ENCODE results near the gene SNX17.
A peak's percentile ranks its signal among the peaks of the same experiment; 100 is the strongest.
"Not testable (repeated sequence)": the region's sequence is repeated elsewhere in the genome, so short reads cannot be mapped to it uniquely, and the experiment has no call there.

SNX17 gene

DNA sequence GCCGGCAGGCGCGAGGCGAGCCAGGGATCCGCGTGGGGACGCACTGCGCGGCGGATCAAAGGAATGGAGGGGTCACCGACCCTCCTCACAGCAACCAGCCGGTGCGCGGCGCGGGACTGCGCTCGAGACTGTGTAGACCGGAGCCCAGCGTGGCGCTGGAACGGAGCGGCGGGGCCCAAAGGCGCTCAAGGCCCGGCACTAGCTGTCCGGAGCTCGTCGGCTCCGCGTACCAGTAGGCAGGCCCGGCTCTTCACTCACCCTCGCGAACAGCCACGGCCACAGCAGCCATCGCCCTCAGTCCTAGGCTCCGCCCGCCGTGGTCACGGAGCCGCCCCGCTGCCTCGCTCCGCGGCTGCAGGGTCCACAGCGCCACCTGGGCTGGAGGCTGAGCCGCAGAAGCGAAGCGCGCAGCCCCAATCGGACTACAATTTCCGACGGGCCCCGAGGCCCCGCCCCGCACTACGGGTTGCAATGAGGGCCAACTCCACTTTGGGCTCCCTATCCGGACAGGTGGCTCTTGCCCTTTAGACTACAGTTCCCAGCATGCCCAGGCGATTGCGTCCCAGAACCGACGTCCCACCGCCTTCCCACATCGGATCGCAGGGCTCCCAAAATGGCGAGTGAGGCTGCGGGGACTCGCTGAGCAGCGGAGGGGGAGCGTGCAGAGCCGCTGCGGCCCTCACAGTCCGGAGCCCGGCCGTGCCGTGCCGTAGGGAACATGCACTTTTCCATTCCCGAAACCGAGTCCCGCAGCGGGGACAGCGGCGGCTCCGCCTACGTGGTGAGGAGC, at the start of gene SNX17, which contains the start of gene EIF2B4:
Gene SNX17 (plus strand): TSS at position 591 of the 790 bp plus-strand sequence. CDS start 128 bp downstream, at position 719.
Gene EIF2B4 (minus strand): TSS at position 313 of the 790 bp plus-strand sequence. CDS start 24 bp downstream, at position 289.
- DNase-seq (ENCODE audit: low spot score) = peak; percentile 99

GRCh38 chr2:27320958-27321543, 49.4 kb upstream of the SNX17 start:
- no peak for DNase-seq (ENCODE audit: low spot score)

DNA sequence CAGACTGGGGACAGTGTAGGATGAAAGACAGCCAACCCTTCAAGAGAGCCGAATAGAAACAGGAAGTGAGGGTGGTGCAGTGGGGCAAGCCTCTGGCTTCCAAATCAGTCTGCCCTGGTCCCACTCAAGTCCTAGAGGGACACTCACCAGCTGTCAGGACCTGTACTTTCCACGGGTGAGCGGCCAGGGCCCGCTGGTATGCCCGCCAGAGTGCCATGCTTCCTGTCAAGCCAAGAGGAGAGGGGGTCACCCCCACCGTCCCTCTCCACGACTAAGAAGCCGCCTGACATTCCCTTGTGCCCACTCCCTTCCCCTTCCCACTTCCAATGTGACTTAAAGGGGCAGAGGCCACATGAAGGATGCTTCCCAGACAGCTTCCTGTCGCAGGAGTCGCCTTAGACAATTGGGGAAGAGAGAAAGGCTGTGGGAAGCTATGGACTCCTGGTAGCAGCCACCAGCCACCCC, 48.1 kb upstream of the SNX17 start:
- DNase-seq (ENCODE audit: low spot score) = no peak

- peak; percentile 92 for DNase-seq (ENCODE audit: low spot score)
These were observed 47.4 kb upstream of the SNX17 start, which contains the start of gene MPV17 for GRCh38 chr2:27322766-27323595. TSS of gene MPV17 (minus strand) at chr2:27323097. CDS start at chr2:27322517, 580 bp downstream.

GRCh38 chr2:27323596-27324285, 46.7 kb upstream of the SNX17 start:
- DNase-seq (ENCODE audit: low spot score) = peak; percentile 11

- DNase-seq (ENCODE audit: low spot score) = no peak
These were observed 45.7 kb upstream of the SNX17 start for GRCh38 chr2:27324720-27325119.

- DNase-seq (ENCODE audit: low spot score) = no peak
These were observed 35.1 kb upstream of the SNX17 start for GRCh38 chr2:27335311-27335710.

GRCh38 chr2:27336173-27336572, 34.2 kb upstream of the SNX17 start:
- DNase-seq (ENCODE audit: low spot score) = no peak

- DNase-seq (ENCODE audit: low spot score) = no peak
These were observed 22.8 kb upstream of the SNX17 start for GRCh38 chr2:27347641-27348040.

DNA sequence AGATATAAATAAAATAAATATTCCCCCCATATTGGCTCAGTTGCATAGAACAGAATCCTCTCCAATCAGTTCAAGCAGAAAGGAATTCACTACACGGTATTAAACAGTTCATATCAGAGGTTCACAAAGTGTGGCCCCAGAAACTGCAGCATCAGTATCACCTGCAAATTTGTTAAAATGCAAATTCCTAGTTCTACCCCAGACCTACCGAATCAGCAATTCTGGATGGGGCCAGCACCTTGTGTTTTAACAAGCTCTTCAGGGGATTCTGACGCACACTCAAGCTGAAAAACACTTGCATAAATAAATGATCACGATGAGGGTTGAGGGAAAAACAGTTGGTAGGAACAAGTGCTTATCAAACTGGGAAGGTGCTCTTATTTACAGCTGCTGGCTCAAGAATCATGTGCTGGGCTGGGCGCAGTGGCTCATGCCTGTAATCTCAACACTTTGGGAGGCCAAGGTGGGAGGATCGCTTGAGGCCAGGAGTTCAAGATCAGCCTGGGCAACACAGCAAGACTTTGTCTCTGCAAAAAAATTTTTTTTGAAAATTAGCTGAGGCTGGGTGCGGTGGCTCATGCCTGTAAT, 20.2 kb upstream of the SNX17 start:
- DNase-seq (ENCODE audit: low spot score) = no peak

GRCh38 chr2:27351802-27352598, 18.4 kb upstream of the SNX17 start:
- DNase-seq (ENCODE audit: low spot score) = no peak

DNA sequence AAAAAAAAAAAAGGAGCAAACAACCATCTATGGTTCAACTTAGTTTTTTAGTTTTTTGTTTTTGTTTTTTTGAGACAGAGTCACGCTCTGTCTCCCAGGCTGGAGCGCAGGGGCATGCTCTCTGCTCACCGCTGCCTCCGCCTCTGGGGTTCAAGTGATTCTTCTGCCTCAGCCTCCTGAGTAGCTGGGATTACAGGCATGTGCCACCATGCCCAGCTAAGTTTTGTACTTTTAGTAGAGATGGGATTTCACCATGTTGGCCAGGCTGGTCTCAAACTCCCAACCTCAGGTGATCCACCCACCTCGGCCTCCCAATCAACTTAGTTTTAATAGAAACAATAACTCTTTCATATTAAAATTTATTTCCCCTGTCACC, 17.0 kb upstream of the SNX17 start:
- DNase-seq (ENCODE audit: low spot score) = not testable (repeated sequence)

DNA sequence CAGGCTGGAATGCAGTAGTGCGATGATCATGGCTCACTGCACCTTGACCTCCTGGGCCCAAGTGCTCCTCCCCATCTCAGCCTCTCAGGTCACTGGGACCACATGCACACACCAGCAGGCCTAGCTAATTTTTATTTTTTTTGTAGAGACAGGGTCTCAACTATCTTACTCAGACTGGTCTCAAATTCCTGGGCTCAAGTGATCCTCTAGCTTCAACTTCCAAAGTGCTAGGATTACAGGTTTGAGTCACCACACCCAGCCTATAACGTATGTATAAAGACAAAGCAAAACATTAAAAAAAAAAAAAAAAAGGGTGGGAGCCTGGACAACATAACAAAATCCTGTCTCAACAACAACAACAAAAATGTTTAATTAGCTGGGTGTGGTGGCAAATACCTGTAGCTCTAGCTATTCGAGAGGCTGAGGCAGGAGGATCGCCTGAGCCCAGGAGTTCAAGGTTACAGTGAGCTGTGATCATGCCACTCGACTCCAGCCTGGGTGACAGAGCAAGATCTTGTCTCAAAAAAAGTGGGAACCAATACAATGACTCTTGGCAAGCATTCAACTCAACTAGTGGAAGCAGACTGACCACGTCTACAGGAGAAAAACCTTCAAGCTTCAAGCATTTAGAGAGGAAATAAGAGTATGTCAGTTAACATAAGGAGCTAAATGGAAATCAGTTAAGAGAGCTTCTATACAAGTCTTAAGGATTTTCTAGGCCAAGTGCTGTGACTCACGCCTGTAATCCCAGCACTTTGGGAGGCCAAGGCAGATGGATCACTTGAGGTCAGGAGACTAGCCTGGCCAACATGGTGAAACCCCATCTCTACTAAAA, 16.4 kb upstream of the SNX17 start:
- DNase-seq (ENCODE audit: low spot score) = no peak

DNA sequence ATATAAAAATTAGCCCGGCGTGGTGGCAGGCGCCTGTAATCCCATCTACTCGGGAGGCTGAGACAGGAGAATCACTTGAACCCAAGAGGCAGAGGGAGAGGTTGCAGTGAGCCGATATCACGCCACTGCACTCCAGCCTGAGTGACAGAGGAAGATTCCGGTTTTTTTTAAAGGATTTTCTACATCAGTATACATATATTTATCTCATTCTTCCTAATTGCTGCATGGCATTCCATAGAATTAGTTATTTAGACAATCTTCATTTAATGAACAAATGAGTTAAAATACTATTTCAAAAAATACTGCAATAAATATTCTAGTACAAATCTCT, 15.9 kb upstream of the SNX17 start:
- no peak for DNase-seq (ENCODE audit: low spot score)

GRCh38 chr2:27356056-27356381, 14.4 kb upstream of the SNX17 start:
- DNase-seq (ENCODE audit: low spot score) = no peak

DNA sequence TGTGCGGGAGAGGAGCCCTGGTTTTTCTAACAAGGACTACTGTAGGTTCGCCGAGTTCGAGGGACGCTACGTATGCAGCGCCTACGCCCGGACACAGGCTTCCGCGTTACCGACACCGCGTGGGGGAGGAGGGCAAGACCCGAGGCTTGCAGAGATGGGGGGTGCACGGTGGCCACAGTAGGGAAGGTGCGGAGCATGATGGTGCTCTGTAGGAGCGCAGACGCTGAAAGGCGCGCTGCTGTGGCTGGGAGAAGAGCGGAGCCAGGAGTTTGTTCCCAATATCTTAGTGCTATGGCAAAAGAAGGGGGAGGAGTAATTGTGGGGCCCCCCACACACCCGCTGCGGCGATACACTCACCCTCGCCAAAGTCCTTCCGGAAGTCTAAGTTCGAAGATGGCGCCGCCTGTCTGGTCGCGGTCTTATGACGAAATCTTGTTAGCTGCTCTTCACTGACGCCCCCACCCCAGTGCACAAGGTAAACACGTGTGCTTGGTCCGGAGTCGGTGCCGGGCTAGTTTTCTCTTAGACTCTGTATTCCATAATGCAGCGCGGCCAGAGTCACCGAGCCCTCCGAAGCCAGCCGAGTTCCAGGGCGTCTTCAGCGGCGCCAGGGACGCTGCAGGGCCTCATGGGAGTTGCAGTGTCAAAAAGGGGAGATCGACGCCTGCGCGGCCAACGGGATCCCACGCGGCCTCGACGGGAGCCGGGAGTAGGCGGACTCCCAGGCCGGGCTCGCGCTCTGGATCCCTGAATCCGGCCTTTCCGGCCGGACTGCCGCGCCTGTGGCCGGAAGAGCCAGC, 13.8 kb upstream of the SNX17 start, which contains the start of gene GTF3C2:
Gene GTF3C2 (minus strand): TSS at position 383 of the 800 bp plus-strand sequence. CDS start 13,210 bp downstream, outside the sequence.
- DNase-seq (ENCODE audit: low spot score) = peak; percentile 96

- no peak for DNase-seq (ENCODE audit: low spot score)
These were observed 7.6 kb upstream of the SNX17 start for GRCh38 chr2:27362678-27363420.

- DNase-seq (ENCODE audit: low spot score) = no peak
These were observed 6.5 kb upstream of the SNX17 start for GRCh38 chr2:27363933-27364332.
